PC-9 (cell line): Measurements from ENCODE around the gene AHDC1.

Experiments used
- CTCF ChIP-seq: fragments of 200-600 bp; sonication (generic); conservative IDR thresholded peaks from 2 replicates; pipeline ENCODE4 v1.6.1; 2017; ENCODE audit warnings: mixed run types, antibody characterized with exemption, mild to moderate bottlenecking, moderate library complexity
- EZH2 ChIP-seq: fragments of 200-600 bp; sonication (generic); IDR thresholded peaks from 2 replicates; pipeline ENCODE4 v1.8.0; 2017; ENCODE audit warnings: antibody characterized with exemption, low read depth

- TF ChIP-seq CTCF (no peak), EZH2 (no peak)
Measured at GRCh38 chr1:27645071-27645415, 41.1 kb upstream of the AHDC1 start.
